HG03469 (cell line): Measurements from ENCODE around the gene CNTD1.

ENCODE experiments used
- ATAC-seq: cut with Tn5 transposase; IDR thresholded peaks from one replicate; pipeline ENCODE4 v1.9.1; 2021; ENCODE audit warnings: mild to moderate bottlenecking, moderate library complexity, moderate number of reproducible peaks; ENCODE audit not compliant: unreplicated experiment

The CNTD1 gene

DNA sequence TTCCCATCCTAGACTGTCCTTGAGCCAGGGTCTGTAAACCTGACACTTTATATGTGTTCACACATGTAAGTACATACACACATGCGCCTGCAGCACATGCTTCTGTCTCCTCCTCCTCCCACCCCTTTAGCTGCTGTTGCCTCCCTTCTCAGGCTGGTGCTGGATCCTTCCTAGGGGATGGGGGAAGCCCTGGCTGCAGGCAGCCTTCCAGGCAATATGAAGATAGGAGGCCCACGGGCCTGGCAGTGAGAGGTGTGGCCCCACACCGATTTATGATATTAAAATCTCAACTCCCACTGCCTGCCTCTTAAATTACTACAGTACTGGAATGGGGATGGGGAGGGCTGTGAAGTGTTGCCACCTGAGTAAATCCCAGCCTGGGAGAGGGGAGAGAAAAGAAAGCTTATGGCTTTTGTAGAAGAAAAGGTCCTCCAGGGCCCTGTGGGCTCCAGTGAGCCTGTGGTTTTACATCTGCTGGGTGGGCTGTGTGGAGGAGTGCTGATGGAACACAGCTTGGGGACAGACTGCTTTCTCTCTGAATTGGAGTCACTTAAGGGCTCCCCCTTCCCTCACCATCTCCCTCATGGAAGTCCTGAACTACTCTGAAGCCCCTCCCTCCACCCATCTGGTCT lies 19.2 kb upstream of the CNTD1 start:
- ATAC-seq: no peak

DNA sequence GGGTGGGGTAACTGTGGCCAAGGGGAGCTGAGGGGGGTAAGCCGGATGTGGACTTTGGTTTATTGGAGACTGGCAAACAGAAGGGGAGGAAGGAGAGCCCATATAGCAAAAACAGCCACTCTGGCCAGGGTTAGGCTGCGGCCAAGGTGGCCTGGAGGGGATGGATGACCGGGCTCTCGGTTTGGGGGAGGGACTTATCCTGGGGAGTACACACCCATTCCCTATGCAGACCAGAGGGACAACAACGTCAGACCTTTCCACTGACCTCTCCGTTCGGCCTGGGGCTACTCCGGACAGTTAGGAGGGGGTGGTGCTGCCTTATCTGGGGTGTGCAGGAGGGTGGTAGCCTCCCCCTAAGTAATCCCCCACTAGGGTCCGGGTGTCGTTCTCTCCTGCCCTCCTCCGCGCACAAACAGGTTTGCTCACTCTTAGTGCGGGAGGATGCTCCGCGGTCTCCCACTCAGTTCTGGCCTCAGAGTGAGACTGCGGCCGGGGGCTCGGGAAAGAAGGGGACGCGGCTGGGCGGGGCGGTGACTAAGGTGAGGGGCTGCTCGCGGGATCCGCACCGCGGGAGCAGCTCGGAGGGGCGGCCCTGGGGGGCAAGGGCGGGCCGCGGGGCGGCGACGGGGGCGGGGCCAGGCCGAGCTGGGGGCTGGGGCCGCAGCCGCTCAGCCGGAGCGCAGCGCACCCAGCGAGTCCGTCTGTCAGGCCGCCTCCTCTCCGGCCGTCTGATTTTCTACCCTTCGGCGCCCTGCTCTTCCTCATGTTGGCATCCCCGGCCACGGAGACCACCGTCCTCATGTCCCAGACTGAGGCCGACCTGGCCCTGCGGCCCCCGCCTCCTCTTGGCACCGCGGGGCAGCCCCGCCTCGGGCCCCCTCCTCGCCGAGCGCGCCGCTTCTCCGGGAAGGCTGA lies 18.5 kb upstream of the CNTD1 start, which contains the start of gene WNK4:
WNK4 (plus strand) TSS at position 675 of the 915 bp plus-strand sequence; CDS start at position 764, 89 bp downstream.
- no peak for ATAC-seq

DNA sequence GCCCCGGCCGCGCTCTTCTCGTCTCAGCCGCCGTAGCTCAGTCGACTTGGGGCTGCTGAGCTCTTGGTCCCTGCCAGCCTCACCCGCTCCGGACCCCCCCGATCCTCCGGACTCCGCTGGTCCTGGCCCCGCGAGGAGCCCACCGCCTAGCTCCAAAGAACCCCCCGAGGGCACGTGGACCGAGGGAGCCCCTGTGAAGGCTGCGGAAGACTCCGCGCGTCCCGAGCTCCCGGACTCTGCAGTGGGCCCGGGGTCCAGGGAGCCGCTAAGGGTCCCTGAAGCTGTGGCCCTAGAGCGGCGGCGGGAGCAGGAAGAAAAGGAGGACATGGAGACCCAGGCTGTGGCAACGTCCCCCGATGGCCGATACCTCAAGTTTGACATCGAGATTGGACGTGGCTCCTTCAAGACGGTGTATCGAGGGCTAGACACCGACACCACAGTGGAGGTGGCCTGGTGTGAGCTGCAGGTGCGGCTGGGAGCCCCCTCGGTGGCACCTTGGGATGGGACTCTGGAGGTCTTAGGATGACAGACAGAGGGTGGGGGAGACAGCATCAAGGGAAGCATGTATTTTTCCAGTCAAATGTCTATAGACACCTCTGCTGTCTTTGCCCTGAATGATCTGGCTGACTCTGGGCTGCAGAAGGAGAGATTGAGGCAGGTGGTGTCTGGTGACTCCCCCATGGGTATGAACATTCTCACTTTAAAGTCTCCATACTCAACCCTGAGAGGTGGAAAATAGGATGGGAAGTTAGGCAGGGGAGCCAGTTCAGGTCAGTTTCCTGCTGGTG lies 17.6 kb upstream of the CNTD1 start:
- no peak for ATAC-seq

DNA sequence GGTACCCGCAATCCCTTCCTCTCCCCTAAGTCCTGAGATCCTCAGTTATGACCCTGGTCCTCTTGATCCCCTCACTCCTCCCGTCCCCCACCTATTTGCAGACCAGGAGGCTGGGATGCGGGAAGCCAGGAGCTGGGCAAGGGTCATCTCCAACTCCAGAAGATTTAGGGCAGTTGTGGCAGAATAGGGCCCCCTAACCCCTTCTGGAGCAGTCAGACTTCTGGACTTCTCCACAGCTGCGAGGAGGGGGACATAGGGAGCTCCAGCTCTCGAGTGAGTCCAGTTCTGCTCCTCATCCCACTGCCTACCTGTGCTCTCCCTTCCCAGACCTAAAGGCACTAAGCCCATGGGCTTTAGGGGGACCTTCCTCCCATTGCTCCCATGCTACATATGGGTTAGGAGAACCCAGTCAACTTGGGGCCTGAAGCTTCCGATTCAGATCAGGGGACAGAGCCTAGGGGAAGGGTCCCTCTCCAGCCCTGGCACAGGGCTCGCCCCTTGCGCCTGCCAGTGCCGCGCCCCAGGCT lies 17.0 kb upstream of the CNTD1 start:
- no peak for ATAC-seq

DNA sequence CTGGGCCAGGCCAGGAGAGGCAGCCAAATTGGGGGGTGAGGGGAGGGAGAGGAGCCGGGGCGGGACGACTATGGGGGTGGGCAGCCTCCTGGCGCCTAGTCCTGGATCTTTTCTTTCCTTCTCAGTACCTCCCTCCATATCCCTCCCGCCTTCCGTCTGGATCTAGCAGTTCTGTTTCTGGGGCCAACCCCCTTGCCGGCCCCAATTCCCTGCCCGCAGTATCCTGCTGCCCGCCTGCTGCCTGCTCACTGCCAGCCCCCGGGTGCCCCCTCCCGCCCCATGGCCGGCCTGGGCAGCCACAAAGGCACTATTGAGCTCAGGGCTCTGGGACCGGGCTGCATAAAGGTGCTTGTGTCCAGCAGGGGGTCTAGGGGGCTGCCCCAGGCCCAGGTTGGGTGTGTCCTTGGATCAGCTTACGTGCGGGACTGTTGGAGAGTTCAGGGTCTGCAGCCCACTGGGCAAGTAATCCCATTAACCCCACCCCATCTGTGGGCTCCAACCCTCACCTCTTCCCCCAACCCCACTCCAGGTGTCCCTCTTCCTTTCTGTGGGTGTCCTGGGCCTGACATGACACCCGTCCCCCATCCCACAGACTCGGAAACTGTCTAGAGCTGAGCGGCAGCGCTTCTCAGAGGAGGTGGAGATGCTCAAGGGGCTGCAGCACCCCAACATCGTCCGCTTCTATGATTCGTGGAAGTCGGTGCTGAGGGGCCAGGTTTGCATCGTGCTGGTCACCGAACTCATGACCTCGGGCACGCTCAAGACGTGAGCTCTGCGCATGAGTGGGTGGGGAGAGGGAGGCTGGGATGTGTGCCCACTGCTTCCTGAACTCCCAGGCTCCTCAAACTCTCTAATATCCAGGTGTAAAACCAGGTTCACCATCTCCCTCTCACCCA lies 16.2 kb upstream of the CNTD1 start:
- no peak for ATAC-seq

DNA sequence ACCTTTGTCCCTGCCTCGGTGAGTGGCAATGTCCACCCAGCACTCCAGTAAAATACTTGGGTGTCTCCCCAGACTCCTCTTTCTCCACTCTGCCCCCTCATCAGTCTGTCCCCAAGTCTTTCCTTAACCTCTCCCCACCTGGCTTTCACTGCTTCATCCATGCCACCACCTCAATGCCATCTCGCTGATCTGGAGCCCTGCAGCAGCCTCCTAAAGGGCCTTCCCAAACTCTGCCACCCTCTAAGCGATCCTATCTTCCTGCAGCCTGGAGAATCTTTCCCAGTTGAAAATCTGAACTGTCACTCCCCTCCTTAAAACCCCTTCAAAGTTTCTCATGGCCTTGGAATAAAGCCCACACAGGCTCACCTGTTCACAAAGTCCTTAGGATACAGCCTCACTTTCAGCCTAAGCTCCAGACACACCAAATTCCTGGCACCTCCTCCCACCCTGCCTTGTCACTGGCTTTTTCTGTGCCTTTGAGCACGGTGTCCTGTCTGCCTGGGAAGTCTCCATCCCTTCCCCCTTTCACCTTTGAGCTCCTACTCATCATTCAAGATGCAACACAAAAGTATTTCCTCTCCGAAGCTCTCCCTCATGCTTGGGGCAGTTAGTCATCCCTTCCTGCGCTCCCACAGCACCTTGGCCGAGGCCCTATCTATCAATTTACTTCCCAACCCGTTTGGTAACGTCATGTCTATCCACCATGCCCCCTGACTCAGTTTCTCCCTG lies 15.4 kb upstream of the CNTD1 start:
- no peak for ATAC-seq

DNA sequence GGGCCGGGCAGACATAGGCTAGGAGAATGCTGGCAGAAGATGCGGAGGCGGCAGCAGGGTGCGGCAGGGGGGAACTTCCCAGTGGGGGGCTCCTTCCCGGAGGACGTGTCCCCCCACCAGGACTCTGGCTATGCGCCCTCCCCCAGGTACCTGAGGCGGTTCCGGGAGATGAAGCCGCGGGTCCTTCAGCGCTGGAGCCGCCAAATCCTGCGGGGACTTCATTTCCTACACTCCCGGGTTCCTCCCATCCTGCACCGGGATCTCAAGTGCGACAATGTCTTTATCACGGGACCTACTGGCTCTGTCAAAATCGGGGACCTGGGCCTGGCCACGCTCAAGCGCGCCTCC lies 14.9 kb upstream of the CNTD1 start:
- no peak for ATAC-seq

DNA sequence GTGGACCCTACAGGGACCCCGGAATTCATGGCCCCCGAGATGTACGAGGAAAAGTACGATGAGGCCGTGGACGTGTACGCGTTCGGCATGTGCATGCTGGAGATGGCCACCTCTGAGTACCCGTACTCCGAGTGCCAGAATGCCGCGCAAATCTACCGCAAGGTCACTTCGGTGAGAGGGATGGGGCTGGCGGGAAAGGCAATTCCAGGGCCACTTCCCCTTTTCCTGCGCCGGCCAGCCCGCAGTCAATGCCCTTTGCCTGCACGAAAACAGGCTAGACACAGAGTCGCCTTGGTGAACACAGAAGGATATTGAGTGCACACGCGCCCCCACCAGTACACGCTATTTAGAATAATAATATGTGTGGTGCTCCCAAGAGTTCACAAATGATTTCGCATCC lies 14.3 kb upstream of the CNTD1 start:
- ATAC-seq: no peak

DNA sequence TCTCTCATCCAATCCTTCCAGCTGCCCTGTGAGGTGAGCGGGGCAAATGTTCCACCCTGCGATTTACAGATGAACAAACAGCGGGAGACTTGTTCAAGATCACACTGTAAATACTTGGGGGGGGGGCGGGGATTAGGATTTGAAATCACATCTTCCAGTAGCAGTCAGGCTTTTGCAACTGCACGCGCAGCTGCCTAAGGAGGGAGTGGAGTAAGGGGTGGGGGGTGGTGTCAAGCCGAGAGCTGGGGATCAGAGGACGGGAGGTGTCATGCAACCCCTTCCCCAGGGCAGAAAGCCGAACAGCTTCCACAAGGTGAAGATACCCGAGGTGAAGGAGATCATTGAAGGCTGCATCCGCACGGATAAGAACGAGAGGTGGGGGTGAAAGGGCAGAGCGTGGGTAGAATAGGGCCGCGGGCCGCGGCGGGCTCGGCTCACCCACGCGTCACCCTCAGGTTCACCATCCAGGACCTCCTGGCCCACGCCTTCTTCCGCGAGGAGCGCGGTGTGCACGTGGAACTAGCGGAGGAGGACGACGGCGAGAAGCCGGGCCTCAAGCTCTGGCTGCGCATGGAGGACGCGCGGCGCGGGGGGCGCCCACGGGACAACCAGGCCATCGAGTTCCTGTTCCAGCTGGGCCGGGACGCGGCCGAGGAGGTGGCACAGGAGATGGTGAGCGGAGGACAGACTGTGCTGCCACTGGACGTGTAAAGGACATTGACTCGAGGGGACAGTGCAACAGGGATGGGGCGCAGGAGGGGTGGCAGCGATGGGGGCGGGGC lies 13.7 kb upstream of the CNTD1 start:
- ATAC-seq: no peak

DNA sequence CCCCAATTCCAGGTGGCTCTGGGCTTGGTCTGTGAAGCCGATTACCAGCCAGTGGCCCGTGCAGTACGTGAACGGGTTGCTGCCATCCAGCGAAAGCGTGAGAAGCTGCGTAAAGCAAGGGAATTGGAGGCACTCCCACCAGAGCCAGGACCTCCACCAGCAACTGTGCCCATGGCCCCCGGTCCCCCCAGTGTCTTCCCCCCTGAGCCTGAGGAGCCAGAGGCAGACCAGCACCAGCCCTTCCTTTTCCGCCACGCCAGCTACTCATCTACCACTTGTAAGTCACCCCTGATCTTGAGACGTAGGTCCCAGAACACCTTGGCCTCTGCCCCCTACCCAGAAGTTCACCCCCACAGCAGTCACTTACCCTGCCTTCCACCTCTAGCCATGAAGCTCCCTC lies 11.4 kb upstream of the CNTD1 start:
- no peak for ATAC-seq

DNA sequence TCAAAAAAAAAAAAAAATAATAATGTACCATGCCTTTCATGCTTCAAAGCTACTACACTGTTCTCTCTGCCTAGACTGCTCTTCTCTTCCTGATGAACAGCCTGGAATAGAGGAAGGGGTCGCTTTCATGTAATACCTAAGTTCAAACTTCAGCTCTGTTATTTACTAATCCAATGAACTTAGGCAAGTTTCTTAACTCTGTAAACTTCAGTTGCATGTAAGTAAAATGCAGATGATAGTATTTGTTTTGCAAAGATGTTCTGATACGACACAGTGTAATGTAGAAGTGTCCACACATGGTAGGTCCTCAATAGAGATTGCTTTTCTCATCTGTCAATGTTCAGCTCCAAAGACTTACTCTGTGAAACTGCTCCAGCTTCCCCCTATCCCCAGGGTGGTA lies 6.7 kb upstream of the CNTD1 start:
- no peak for ATAC-seq

DNA sequence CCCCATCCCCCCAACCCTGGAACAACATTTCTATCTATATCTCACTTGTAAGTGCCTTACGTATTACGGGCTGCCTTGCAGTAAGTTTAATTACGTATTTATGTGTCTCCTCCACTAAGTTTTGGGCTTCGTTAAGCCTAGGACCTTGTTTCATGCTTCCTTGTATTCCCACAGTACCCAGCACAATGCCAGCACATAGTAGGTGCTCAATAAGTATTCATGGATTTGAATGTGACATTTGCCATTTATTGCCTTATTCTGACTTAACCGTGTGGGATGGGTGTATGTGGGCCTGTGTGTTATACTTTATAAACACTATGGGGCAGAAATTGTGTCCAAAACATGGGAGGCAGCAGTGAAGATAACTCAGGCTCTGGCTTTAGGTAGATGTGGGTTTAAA lies 6.1 kb upstream of the CNTD1 start:
- no peak for ATAC-seq

DNA sequence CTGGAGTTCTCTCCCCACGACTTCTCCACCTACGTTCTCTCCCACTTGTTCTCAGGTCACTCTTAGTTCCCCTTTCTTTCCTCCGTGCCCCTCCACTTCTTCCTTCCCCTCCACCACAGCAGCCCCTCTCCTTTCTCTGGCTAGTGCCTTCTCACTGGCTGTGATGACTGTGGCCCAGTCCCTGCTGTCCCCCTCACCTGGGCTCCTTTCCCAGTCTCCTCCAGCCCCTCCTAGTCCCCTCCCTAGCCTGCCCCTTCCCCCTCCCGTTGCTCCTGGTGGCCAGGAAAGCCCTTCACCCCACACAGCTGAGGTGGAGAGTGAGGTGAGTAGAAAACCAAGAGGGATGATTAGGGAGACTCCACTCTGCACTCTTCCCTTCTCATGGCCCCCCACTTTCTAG lies 3.6 kb upstream of the CNTD1 start:
- ATAC-seq: no peak

DNA sequence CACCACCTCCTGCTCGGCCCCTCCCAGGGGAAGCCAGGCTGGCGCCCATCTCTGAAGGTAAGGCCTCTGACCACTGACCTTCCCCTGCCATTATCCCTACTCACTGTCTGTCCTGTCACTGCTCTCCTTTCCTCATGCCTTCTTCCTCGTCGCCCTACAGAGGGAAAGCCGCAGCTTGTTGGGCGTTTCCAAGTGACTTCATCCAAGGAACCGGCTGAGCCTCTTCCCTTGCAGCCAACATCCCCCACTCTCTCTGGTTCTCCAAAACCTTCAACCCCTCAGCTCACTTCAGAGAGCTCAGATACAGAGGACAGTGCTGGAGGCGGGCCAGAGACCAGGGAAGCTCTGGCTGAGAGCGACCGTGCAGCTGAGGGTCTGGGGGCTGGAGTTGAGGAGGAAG lies 3.2 kb upstream of the CNTD1 start:
- ATAC-seq: no peak

DNA sequence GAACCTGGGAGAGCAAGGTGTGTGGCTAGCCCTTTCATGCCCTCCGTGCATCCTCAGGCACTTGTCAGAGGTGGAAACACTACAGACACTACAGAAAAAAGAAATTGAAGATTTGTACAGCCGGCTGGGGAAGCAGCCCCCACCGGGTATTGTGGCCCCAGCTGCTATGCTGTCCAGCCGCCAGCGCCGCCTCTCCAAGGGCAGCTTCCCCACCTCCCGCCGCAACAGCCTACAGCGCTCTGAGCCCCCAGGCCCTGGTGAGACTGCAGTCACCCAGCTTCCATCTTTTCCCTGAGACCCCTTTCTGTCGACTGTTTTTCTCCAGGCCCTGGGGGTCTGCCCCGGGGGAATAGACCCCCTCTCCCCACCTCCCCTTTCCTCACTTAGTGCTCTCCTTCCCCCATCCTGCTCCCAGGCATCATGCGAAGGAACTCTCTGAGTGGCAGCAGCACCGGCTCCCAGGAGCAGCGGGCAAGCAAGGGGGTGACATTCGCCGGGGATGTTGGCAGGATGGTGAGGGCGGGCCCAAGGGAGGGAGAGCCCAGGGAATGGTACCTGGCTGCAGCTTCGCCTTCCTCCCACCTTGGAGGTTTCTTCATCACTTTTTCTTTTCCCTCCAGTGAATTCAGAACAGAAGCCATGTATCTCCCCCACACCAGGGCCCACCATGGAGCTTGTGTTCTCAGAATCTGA lies 2.4 kb upstream of the CNTD1 start:
- no peak for ATAC-seq

DNA sequence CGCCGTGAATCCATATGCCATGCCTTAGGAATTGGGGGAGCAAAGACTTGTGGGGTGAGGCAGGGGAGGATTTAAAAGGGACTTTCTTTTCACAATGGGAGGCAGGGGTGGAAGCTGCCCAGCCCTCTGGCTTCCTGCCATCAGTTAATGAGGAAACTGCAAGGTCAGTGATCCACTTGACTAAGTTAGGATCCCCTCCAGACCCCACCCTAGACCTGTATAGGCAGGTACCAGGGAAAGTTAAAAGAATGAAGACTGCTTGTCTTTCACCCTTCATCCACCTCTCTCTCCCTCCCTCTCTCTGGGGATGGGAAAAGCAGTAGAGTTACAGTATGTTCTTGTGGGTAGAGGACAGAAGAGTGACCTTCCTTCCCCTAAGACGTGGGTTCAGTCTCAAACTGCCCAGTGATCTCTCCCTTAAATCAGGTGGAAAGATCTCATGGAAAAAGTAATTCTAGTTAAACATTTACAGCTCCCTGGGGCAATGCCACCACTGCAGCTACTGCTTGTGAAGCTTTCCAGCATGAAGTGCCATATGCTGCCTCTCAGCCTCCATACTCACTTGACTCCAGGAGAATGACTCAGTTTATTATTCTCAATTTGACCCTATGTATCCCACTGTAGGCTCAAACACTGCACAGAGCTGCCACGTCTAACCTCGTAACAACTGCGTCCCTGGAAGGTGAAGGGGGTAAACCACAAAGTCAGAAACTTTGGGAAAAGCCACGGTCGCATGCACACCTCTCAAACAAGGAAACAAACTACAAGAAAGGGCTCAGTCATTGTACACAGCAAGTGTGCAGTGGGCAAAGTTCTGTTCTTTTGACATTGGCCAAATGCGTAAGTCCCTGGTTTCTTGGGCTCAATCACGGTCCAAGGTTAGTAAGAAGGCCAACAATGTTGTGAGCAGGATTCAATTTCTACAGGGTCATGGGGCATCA lies 1.3 kb upstream of the CNTD1 start:
- ATAC-seq: no peak

DNA sequence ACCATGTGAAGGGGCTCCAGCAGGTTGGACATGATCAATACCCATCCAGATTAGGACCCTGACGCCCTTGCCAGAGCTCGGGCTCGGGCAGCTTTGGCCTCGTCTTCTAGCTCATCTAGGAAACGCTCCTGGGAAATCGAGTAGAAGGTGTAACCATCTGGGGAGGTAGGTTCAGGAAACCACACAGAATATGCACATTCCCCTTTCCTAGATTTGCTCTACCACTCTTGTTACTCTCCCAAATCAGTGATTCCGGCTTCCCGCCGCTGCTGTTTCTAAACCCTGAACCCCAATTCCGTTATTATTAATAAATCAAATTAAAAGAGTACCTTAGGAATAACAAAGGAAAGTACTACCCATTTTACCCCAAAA lies 664 bp upstream of the CNTD1 start:
- no peak for ATAC-seq
